HG03095 (cell line): ENCODE results near the gene GRK1.
"Not testable (repeated sequence)": the region's sequence is repeated elsewhere in the genome, so short reads cannot be mapped to it uniquely, and the experiment has no call there.

Source experiments
- ATAC-seq: cut with Tn5 transposase; IDR thresholded peaks from one replicate; pipeline ENCODE4 v1.9.1; 2021; ENCODE audit warnings: moderate library complexity; ENCODE audit not compliant: unreplicated experiment

Gene GRK1

GRCh38 chr13:113740286-113740556, 73.2 kb downstream of the GRK1 start:
- ATAC-seq, result no peak

GRCh38 chr13:113740661-113741060, 73.6 kb downstream of the GRK1 start:
- no peak for ATAC-seq

GRCh38 chr13:113741191-113741668, 74.2 kb downstream of the GRK1 start:
- no peak for ATAC-seq

- ATAC-seq, result no peak
Observed at GRCh38 chr13:113742000-113742441, 75.0 kb downstream of the GRK1 start.

- no peak for ATAC-seq
Observed at GRCh38 chr13:113742445-113743120, 75.6 kb downstream of the GRK1 start.

GRCh38 chr13:113743366-113744195, 76.6 kb downstream of the GRK1 start:
- ATAC-seq, result no peak

- ATAC-seq, result no peak
Observed at GRCh38 chr13:113744197-113745000, 77.4 kb downstream of the GRK1 start.

- ATAC-seq, result no peak
Observed at GRCh38 chr13:113745059-113745458, 78.0 kb downstream of the GRK1 start.

GRCh38 chr13:113745500-113746142, 78.6 kb downstream of the GRK1 start:
- not testable (repeated sequence) for ATAC-seq

GRCh38 chr13:113746143-113746525, 79.1 kb downstream of the GRK1 start:
- no peak for ATAC-seq

GRCh38 chr13:113746671-113747070, 79.7 kb downstream of the GRK1 start:
- no peak for ATAC-seq

GRCh38 chr13:113747291-113747833, 80.3 kb downstream of the GRK1 start:
- no peak for ATAC-seq

- no peak for ATAC-seq
Observed at GRCh38 chr13:113748101-113748861, 81.3 kb downstream of the GRK1 start.

- ATAC-seq, result no peak
Observed at GRCh38 chr13:113748862-113749451, 81.9 kb downstream of the GRK1 start.

GRCh38 chr13:113749507-113749906, 82.5 kb downstream of the GRK1 start:
- ATAC-seq, result no peak

GRCh38 chr13:113749967-113750366, 82.9 kb downstream of the GRK1 start:
- no peak for ATAC-seq

- no peak for ATAC-seq
Observed at GRCh38 chr13:113750554-113751399, 83.8 kb downstream of the GRK1 start.

- ATAC-seq, result no peak
Observed at GRCh38 chr13:113751491-113751890, 84.5 kb downstream of the GRK1 start.
